Fibroblast of the aortic adventitia (primary cell): Measurements from ENCODE around the gene ABTB2. TPM values are rescaled to one million over a fixed set of nuclear protein-coding genes. Genes with fewer than 3 reads are reported as not detected.

Experiments
- DNase-seq: peaks from one replicate; pipeline ENCODE4 v3.0.0-alpha.2; 2010; ENCODE audit warnings: low read depth
- H3K4me3 ChIP-seq: 2 replicates; pipeline ENCODE4 v1.5.1; 2011; ENCODE audit warnings: low read depth, mild to moderate bottlenecking, control low read depth, low read length, moderate library complexity
- CTCF ChIP-seq: IDR thresholded peaks from 2 replicates; pipeline ENCODE4 v1.5.1; 2011; ENCODE audit warnings: mild to moderate bottlenecking, low read length, control low read depth, inconsistent platforms; ENCODE audit not compliant: insufficient read depth
- total RNA-seq: library from RNA; depleted of rRNA; stranded (reverse); fragments of >200 nt; gene quantifications from 2 replicates; pipeline ENCODE4 v1.2.3, GENCODE V29; 2012; ENCODE audit warnings: low replicate concordance

The ABTB2 gene
- total RNA-seq, 1 donor = 1.7 TPM

GRCh38 chr11:34185926-34186841 lies 171.6 kb downstream of the ABTB2 start:
- H3K4me3 ChIP-seq = no peak overlapping the region
- no peak for TF ChIP-seq CTCF
- DNase-seq = peak; percentile 28

- DNase-seq = no peak
- H3K4me3 ChIP-seq = no peak overlapping the region
- no peak for TF ChIP-seq CTCF
These were observed 173.2 kb downstream of the ABTB2 start for GRCh38 chr11:34184505-34185015.

GRCh38 chr11:34183848-34184391 lies 173.9 kb downstream of the ABTB2 start:
- no peak for TF ChIP-seq CTCF
- DNase-seq = no peak
- H3K4me3 ChIP-seq = no peak overlapping the region

- no peak for TF ChIP-seq CTCF
- no peak overlapping the region for H3K4me3 ChIP-seq
- DNase-seq = no peak
These were observed 174.7 kb downstream of the ABTB2 start for GRCh38 chr11:34182921-34183685.

- TF ChIP-seq CTCF = no peak
- H3K4me3 ChIP-seq = no peak overlapping the region
- no peak for DNase-seq
These were observed 175.4 kb downstream of the ABTB2 start for GRCh38 chr11:34182425-34182824.

GRCh38 chr11:34181856-34182405 lies 175.9 kb downstream of the ABTB2 start:
- no peak for DNase-seq
- no peak overlapping the region for H3K4me3 ChIP-seq
- no peak for TF ChIP-seq CTCF
